NCI-H1436 (cell line): ENCODE measurements around the gene NCSTN.
A peak's percentile ranks its signal among the peaks of the same experiment; 100 is the strongest.
"Not testable (repeated sequence)": the region's sequence is repeated elsewhere in the genome, so short reads cannot be mapped to it uniquely, and the experiment has no call there.

Source experiments
- DNase-seq: peaks from one replicate; lab custom pipeline; 2025; lab: John Stamatoyannopoulos, UW

NCSTN gene

GRCh38 chr1:160371756-160372155, 28.6 kb downstream of the NCSTN start:
- DNase-seq, result no peak

DNA sequence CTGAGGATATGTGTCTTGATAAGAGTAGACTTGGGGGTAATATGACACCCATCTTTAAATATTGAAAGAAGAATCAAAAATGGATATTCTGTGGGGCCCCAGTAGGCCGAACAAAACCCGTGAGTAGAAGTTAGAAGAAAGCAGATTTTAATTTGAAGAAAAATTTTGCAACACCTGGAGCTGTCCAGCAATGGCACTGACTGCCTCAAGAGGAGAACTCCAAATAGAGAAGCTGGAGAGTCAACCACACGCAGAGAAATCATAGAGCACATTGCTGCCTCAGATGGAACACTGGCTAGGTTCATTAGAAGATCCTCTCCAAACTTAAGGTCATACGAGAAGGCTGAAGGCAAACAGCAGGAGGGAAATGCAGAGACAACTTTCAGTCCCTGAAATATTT, 30.5 kb downstream of the NCSTN start:
- no peak for DNase-seq

DNA sequence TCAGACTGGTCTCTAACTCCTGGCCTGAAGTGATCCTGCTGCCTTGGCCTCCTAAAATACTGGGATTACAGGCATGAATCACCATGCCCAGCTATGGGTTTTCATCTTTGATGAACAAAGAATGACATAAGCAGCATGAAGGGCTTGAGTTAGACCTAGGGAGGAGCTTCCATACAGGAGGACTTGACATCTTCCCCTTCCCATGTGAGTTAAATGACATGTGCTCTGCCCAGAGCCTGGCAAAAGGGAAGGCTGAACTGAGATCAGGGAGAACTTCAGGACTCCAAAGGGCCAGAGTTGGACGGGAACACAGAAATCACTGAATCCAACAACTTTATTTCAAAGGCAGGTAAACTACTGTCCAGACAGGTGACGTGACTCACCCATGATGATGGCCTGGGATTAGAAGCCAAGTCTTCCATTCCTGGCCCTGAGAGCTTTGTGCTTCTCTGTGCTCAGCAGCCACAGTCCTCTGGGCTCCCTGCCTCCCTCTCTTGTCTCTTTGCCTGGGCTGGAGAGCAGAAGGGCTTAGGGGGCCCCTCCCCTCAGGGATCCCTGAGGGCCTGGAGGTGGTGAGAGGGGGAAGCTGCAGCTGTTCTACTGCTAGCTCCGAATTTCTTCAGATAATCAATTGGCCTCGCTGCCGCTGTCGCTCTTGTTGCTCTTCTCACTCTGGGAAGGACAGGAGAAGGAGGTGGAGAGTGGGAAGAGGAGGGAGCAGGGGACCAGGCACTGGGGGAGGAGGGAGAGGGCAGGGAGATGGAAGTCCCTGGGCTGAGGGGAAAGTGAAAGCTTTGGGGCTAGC, 31.3 kb downstream of the NCSTN start:
- DNase-seq, result peak; percentile 40

- no peak for DNase-seq
Measured at GRCh38 chr1:160375788-160376524, 32.8 kb downstream of the NCSTN start.

DNA sequence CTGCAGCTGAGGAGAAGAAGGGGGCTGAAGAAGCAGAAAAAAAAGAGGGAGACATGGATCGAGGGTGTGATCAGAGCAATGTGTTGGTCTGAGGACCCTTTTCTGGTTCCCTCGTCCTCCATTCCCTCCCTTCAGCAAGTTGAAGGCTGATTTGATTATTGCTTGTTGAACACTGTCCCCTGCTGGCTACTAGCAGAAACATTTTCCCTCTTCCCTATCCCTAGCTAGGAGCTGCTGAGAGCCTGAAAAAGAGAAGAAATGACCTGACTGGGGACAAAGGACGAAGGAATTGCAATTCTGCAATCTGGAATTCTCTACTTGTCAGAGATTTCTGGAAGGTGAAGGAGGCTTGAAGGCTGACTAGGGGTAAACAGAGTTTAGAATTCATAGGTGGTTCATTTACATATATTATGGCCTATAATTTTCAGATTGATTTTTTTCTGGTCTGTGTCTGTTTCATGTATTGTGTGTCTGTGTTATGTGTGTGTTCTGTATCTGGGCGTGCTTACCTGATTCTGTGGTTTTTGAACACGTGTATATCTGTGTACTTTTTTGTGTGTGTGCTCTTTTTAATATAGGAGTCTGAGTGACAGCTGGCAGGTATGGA, 33.4 kb downstream of the NCSTN start:
- peak; percentile 62 for DNase-seq

- DNase-seq, result no peak
Measured at GRCh38 chr1:160377585-160378206, 34.5 kb downstream of the NCSTN start.

GRCh38 chr1:160384812-160385211, 41.6 kb downstream of the NCSTN start:
- DNase-seq, result not testable (repeated sequence)

GRCh38 chr1:160388406-160388805, 45.2 kb downstream of the NCSTN start:
- DNase-seq, result not testable (repeated sequence)

GRCh38 chr1:160394673-160395072, 51.5 kb downstream of the NCSTN start:
- no peak for DNase-seq

DNA sequence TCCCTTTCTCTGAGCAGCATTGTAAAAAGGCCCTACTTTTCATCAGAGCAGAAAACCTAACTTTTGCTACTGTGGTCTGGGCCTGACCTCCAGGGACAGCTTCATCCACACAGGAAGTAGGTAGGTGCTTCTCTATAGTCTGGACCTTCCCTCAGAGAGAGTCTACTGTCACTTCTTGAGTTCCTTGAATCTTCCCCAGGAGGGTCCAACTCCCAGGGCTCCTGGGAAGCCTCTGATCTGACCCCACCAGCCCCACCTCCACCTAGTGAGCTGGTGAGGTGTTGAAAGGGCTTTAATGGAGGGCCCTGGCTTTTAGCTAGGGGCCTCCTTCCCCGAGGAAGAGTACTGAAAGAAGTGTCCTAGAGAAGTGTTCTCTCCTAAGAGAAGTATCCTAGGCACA, 54.5 kb downstream of the NCSTN start:
- DNase-seq, result no peak

DNA sequence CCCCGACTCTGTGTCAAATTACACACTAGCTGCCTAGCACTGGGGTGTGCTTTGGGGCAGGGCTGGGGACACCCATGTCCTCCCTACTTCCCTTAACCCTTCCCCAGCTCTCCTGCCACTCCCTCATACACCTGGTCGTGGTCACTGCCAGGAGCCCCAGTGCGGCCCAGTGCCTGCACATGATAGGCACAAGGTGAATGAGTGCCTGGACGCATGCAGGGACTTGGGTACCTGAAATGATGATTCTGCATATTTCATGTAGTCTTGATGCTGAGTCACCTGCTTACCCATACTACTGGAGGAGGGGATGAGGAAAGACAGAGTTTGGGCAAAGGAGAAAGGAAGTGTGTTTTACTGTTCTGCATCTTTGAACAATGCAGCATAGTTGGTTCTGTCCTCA, 55.6 kb downstream of the NCSTN start:
- DNase-seq, result no peak

DNA sequence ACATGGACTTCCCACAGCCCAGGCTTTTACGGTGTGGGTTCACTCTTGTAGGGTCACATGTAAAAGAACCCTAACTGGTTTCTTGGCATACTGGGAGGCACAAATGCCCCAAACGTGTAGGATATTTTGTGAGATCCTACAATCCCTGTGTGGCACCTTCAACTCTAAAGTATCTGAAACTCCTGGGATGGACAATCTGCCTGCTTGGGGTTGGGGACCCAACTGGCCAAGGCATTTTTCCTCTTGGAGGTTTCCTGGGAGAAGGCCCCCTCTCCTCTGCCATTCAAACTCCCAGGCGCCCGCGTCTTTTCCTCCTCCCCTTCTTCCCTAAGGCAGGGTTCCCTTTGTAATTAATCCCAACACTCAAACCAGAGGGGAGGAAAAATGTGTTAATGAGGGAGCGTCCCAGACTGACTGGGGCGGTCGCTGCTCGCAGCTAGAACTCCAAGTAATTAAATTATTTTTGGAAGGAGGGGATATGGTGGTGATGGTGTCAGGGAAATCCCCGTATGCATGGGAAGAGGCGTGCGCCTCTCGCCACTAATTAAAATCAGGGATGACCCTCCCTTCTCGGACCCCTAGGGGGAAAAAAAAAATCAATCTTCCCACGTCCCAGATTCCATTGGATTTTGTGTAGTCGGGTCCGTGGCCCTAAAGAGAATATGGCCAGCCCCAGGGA, 56.5 kb downstream of the NCSTN start:
- DNase-seq, result no peak

DNA sequence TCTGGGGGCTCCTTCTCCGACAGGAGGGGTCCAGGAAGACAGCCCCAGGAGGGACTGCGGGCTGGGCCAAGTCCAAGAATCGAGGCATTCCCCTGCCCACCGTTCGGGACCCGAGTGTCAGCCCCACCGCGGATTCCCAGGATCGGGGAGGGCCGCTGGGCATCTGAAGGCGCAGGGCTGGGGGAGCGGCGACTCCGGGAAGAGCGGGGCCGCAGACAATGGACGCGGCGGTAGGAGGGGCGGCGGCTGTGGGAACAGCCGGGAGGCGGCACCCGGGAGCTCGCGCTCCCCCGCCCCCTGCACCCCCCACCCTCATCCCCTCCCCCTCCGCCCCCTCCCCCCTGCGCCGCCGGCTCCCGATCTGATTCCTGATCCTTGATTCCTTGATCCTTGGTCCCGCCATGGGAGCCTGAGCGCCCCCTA, 57.1 kb downstream of the NCSTN start, which contains the start of gene VANGL2:
Gene VANGL2, plus strand, starts transcription at position 342 of the 423 bp plus-strand sequence. CDS start 15,274 bp downstream, outside the sequence.
- peak; percentile 66 for DNase-seq

GRCh38 chr1:160400646-160401486, 57.7 kb downstream of the NCSTN start:
- peak; percentile 31 for DNase-seq

DNA sequence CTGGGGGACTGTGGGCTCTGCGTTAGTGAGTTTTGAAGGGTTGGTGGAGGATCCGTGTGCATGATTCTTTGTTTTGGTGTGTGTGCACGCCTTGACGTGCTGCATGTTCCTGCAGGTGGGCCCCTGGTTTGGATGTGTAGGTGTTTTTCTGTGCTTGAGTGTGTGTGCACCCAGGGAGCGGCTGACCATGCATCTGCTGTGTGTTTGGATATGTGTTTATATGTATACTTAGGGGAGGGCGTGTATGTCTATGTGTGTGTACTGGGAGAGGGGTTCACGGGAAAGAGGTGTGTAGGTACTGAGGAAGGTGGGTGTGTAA, 58.3 kb downstream of the NCSTN start:
- DNase-seq, result no peak

GRCh38 chr1:160402001-160402795, 59.0 kb downstream of the NCSTN start:
- no peak for DNase-seq

GRCh38 chr1:160403244-160403643, 60.1 kb downstream of the NCSTN start:
- DNase-seq, result no peak

GRCh38 chr1:160404094-160404493, 60.9 kb downstream of the NCSTN start:
- no peak for DNase-seq

DNA sequence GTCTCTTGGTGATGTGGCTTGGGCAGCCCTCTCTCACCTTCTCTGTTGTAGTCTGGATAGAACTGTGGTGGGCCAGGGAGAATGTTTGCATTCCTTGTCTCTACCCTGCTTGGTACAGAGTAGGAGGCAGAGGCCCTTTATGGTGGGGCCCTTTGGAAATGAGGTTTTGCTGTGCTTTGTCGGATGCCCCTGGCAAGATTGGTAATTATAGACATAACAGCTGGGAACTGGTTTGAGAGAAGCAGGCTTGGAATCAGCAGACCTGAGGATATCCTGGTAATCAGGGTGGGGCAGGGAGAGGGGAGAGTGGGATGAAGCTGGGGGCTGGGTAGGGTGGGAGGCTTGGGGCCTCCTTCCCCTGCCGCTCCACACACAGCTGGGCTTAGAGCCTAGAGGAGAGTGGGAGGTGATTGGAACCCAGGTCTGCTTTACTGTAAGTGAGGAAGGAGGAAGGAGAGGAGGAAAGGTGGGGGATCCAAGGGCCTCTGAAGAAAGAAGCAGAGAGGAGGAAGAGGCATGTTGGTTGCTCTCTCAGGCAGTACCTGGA, 62.2 kb downstream of the NCSTN start:
- DNase-seq, result no peak
